WI38 (cell line): ENCODE data around the gene ANTXR1.

Source experiments
- H3K4me3 ChIP-seq: 2 replicates; pipeline ENCODE4 v1.5.1; 2011; ENCODE audit warnings: low read depth, mild to moderate bottlenecking, control low read depth, low read length
- CTCF ChIP-seq: IDR thresholded peaks from 2 replicates; pipeline ENCODE4 v1.5.1; 2012; ENCODE audit warnings: low read depth, mild to moderate bottlenecking, control low read depth, low read length

The ANTXR1 gene

GRCh38 chr2:68974946-68975665 lies 37.9 kb upstream of the ANTXR1 start:
- no peak for TF ChIP-seq CTCF
- no peak overlapping the region for H3K4me3 ChIP-seq

- no peak overlapping the region for H3K4me3 ChIP-seq
- no peak for TF ChIP-seq CTCF
Observed at GRCh38 chr2:68975844-68976243, 37.1 kb upstream of the ANTXR1 start.

GRCh38 chr2:68977453-68977852 lies 35.5 kb upstream of the ANTXR1 start:
- TF ChIP-seq CTCF: no peak

GRCh38 chr2:68978098-68978497 lies 34.9 kb upstream of the ANTXR1 start:
- H3K4me3 ChIP-seq: no peak overlapping the region
- no peak for TF ChIP-seq CTCF

More at GRCh38 chr2:68977453-68977852, 35.5 kb upstream of the ANTXR1 start:
- no peak overlapping the region for H3K4me3 ChIP-seq

- H3K4me3 ChIP-seq: no peak overlapping the region
Observed at GRCh38 chr2:68980956-68981355, 32.0 kb upstream of the ANTXR1 start.

GRCh38 chr2:68987021-68987503 lies 25.9 kb upstream of the ANTXR1 start:
- TF ChIP-seq CTCF: no peak
- H3K4me3 ChIP-seq: no peak overlapping the region

More at GRCh38 chr2:68980956-68981355, 32.0 kb upstream of the ANTXR1 start:
- no peak for TF ChIP-seq CTCF

- no peak overlapping the region for H3K4me3 ChIP-seq
- TF ChIP-seq CTCF: no peak
Observed at GRCh38 chr2:68989035-68989434, 23.9 kb upstream of the ANTXR1 start.
